H54 (cell line): Measurements from ENCODE around the gene ASIC2.
A peak's percentile ranks its signal among the peaks of the same experiment; 100 is the strongest.

ENCODE experiments used
- DNase-seq: peaks from one replicate; pipeline ENCODE4 v3.0.0; 2011; ENCODE audit warnings: low spot score, mixed read lengths; ENCODE audit not compliant: insufficient read length
- FAIRE-seq: peaks from 3 replicates; lab custom pipeline; 2011; peaks lifted over from hg19 to GRCh38; lab: Jason Lieb, UNC
- POLR2A ChIP-seq: IDR thresholded peaks from 2 replicates; pipeline ENCODE4 v1.6.1; 2011; ENCODE audit warnings: low read depth, mild to moderate bottlenecking, low read length

The ASIC2 gene

DNA sequence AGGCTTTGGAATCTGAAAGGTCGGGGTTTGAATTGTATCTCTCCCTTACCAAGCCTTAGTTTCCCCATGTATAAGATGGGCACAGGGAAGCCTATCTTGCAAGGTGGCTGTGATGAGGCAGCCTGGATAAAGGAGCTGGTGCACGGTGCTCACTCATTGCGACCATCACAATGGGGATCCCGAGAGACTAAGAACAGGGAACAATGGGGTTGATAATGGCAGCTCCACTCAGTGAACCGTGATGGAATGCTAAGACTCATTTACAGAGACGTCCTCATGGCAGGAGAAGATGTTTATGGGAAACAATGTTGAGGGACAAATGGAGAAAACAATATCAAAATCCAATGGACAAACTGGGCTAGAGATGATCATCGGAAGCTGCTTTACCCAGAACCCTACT lies 219.7 kb downstream of the ASIC2 start:
- TF ChIP-seq POLR2A: no peak
- FAIRE-seq: no peak

DNA sequence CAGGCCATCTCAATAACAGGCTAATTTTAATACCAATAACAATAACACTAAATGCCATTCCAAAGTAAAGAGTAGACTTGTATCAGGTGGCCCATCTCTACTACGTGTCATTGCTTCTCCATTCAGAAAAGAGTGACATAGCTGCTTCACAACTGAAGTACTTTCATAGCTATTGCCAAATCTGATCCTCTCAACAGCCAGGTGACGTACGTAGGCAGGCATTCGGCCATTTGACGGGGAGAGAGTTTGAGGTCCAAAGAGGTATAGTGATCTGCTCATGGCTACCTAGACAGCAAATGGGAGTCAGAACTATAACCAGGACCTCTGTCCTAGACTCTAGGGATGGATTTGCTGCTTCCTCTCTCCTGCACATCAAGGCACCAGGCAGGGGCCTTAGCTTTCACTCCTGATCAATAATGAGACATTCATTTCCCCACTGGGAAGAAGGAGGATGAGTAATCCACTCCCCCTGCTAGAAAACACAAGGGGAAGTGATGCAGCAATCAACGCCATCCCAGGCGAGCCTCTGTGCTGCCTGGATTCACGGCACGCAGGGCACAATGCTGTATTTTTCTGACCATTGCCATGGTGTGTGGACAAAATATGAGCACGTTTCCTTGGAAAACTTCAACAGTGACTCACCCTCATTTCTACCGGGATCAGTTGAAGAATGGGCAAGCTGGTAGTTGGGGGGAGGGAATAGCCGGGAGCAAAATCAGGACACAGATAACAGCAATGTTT lies 220.5 kb downstream of the ASIC2 start:
- no peak for FAIRE-seq
- no peak for TF ChIP-seq POLR2A
- DNase-seq: no peak

More for the DNA sequence above, 219.7 kb downstream of the ASIC2 start:
- no peak for DNase-seq

DNA sequence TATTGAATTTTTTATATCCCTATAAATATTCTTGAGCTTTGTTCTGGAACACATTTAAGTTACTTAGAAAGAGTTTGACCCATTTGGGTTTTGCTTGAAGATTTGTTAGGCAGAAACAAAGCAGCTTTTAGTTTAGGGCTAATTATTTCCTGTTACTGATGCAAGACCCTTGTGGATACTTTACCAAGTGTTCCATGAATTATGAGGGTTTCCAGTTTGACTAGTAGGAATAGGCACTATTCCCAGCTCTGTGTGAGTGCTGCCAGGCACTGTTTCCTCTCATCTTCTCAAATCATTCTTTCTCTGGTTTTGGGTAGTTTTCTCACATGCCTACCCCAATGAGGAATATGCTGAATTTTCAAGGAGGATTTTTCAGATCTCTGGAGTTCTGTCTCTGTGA lies 221.4 kb downstream of the ASIC2 start:
- DNase-seq: no peak
- no peak for FAIRE-seq
- TF ChIP-seq POLR2A: no peak

DNA sequence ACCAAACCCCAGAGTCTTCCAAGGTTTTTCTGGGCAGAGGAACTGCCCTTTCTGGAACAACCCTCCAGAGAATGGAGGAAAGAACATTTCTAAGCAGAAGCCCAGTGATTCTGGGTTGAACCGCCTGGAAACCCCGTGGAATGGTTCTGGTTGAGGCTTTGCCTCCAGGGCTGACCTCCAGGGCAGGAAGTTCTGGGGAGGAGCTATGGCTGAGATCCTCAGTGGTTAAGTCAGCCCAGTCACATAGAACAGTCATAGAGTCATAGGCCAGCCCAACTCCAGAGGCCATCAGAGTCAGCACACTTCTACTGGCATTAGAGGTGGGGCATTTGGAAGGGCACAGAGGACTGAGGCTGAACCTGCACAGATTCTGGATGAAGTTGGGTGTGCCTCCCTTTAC lies 235.5 kb downstream of the ASIC2 start:
- no peak for TF ChIP-seq POLR2A
- DNase-seq (no peak), FAIRE-seq (no peak)

DNA sequence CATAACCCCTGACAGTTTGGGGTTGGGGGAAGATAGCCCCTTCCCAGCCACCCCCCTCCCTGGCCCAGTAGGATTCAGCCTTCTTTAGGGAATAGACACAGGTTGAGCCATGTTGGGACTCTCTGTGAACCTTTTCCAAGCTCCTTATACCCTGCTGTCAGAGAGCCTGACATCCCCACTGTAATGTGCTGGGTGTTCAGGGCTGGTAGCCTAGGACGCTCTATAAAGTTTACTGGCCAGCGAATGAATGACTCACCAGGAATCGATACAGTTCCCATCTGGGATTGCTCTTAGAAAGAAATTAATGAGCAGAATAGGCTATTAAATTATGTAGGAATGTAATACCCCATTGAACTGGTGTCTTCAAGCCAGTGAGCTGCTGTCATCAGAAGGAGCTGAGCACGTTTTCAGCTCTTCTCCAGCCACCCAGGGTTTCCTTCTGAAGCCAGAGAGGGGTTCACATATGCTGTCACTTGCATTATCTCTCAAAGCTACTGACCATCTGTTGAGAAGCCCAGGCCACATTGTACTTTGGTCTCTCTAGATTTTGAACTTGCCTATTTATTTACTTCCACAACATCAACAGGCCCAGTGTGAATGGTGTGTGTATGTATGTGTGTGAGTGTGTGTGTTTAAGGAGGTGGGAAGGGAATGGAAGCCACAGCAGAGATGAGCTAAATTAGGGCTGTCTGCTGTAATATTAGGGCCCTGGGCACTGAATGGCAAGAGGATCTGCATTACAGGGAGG lies 236.5 kb downstream of the ASIC2 start:
- DNase-seq (no peak), FAIRE-seq (no peak)
- no peak for TF ChIP-seq POLR2A

DNA sequence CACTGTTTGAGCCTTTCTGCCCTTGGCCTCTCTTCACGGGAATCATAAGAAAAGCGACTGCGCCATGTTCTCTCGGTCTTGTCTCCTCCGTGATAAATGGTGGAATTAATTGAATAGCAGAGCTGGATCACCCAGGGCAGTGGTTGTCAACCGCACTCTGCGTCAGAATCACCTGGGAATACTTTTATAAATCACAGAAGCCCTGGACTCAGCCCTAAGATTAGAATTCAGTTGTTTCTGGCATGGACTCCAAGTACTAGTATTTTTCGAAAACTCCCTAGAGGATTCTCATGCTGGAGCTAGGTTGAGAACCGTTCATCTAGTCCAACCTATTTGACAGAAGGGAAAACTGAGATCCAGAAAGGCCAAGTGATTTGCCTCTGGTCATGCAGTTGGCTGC lies 237.3 kb downstream of the ASIC2 start:
- FAIRE-seq: no peak

DNA sequence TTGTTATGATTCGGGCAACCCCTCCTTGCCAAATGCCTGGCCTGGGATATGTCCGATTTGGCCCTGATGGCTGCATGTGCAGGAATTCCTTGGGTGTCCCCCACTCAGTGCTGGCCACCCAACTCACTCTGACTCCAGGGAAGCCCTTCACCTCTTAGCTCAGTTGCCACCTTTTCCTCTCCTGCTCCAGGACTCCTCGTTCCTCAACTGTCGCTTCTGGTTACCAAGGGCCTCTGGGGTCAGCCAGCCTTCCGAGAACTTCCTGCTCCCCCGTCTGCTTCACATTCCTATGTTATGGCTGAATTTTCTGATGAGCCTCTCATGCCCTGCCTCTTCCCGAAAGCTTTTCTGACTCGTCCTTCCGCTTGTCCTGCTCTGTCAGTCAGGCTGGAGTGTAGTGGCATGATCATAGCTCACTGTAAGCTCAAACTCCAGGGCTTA lies 237.9 kb downstream of the ASIC2 start:
- no peak for FAIRE-seq
- DNase-seq: no peak

More for the DNA sequence above, 237.3 kb downstream of the ASIC2 start:
- no peak for TF ChIP-seq POLR2A
- DNase-seq: no peak

DNA sequence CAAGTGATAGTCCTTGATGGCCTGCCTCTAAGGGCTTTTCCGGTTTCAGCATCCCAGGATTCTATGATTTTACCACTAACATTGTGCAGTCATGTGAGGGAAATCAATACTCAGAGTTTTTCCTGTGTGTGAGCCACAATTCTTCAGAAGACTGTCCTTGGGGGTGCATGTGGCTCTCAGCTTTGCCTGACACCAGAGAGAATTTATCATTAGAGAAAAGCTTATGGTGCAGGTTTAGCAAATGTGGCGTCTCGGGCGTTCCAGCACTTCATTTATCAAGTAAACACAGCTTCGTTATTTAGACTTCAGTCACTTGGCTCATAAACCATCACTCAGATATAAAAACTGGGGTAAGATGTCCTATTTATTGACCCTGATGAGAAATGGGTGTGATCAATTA lies 238.7 kb downstream of the ASIC2 start:
- FAIRE-seq (no peak), DNase-seq (no peak)
- TF ChIP-seq POLR2A: no peak

More for the DNA sequence above, 237.9 kb downstream of the ASIC2 start:
- no peak for TF ChIP-seq POLR2A

DNA sequence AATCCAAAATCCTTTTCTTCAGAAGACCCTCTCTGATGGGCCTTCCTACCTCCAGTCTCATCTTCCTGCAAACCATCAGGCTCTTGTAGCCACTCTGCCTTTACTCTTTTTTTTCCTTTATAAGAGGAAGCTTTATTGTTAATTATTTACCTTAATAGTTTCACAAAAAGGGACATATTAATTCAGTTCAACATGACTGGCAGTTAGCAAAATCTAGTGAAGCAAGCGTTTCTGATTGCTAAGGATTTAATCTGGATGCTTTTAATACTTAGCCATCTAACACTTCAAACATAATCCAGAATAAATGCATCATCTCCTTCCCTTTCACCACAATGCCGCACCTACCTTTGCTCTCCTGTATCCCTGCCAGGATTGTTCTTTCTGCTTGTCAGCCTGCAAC lies 239.4 kb downstream of the ASIC2 start:
- DNase-seq (no peak), FAIRE-seq (no peak)
- no peak for TF ChIP-seq POLR2A

DNA sequence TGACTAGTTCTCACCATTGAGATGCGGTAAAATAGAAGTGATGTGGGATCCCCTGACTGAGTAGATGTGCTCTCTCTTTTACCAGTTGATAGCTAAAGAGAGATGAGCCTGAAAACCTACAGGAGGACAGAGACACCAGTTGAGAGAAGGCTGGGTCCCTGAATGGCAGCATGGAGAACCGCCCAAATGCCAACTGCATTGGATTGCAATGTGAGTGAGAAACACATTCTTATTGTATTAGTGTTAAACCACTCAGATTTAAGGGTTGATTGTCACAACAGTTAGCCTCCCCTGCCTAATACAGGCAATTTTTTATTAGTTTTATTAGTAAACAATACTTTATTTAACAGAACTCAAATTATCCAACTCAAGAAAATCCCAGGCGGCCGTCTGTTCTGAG lies 240.2 kb downstream of the ASIC2 start:
- DNase-seq (no peak), FAIRE-seq (no peak)
- no peak for TF ChIP-seq POLR2A

DNA sequence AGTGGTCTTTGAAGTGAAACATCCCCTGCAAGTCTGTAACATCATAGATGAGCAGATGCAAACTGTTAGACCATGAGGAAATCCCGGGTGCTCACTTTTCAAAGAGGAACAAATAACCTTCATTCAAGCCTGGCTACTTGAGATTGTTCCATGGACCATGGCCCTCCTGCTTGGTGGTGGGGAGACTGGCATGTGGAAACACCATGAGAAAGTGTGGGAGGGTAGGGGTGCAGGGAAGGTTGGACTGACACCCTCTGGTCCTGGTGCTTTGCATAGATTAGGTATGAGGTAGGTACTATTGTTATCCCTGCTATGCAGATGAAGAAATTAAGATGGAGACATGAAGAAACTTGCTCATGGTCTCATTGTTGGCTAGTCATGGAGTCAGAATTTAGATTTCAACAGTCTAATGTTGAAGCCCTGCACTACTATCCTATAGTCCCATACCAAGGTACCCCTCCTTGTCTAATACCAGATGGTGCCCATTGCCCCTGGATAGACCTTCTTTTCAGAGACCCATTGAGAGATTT lies 242.4 kb downstream of the ASIC2 start:
- no peak for FAIRE-seq
- DNase-seq: no peak
- no peak for TF ChIP-seq POLR2A

DNA sequence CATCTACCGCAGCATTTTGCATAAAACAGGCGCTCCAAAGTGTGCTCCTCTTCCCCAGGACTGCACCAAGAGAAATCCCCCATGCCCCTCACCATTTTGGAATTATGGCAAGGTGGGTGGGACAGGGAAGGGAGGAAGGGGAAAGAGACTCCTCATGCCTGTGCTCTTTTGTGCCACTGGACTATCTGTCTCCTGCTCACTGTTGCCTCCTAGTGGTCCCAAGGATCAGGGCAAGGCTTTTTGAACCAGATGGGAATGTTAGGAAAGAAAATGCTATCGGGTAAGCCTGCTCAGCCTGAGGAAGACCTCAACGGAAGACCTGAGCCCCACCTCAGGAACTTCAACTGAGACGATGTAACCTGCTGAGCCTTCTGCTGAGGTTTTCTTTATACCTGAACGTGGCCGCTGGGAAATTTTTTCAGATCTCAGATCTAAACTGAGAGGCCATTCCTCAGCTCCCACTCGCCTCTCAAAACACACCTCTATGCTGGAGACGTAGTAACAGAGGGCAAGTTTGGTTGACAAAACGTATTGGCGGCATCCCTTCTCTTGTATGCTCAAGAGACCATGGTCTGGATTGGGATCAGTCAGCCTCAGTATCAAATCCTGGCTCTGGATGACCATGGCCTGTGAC lies 243.2 kb downstream of the ASIC2 start:
- no peak for TF ChIP-seq POLR2A
- no peak for FAIRE-seq
- peak; percentile 26 for DNase-seq

DNA sequence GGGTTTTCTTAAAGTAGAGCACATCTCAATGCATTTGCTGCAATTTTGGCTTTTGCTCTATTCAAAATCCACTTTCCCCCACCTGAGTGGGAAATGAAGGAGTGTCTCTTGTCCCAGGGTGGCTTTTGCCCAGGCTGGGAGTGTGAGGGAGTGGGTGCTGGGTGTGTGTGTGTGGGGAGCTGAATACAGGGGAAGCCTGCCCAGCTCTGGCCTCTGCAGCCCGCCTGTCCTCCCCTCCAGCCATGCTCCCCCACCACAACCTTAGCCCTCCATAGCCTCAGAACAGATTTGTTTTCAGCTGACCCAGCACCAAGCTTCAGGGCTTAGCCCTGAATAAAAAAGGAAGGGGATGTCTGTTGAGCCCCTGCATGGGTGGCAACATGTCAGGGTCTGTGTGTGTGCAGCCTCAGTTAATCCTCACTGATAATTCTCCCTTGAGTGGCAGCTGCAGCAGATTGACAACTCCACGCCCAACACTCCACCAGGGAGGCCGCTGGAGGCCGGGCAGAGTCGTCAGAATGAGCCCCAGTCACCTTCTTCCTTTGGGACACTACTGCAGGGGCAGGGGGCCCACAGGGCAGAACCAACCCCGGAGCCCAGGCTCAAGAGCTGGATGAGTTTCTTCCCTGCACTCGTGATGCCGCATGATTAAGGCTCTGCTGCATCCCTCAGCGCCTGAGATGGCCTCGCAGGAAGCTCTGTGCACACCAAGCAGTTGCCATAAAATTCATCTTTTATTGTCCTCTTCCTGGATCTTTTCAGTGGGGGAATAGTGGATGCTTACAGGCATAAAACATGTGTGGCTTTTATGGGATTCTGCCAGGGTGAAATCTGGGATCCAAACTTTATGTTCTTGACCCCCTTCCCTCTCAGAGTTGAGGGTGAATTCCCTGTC lies 246.5 kb downstream of the ASIC2 start:
- no peak for DNase-seq

More for the DNA sequence above, 246.5 kb downstream of the ASIC2 start:
- TF ChIP-seq POLR2A: no peak
- no peak for FAIRE-seq
